Measurements from ENCODE around the gene SMAD6.

- TF ChIP-seq POLR2AphosphoS5 (IDR thresholded peaks at IDR 0.05) (no peak), CTCF (IDR thresholded peaks at IDR 0.05) (no peak)
Observed at GRCh38 chr15:66702787-66703539, 927 bp downstream of the SMAD6 start.

All from prostate gland (tissue), 2 donors.